Mesothelial cell of epicardium (in vitro differentiated cells): Measurements from ENCODE around the gene NDRG2. TPM values are rescaled to one million over a fixed set of nuclear protein-coding genes. Genes with fewer than 3 reads are reported as not detected.
A peak's percentile ranks its signal among the peaks of the same experiment; 100 is the strongest.

Experiments
- DNase-seq, 2 experiments: peaks; one replicate each; pipeline ENCODE4 v3.0.0; 2021; ENCODE audit warnings: low spot score in 2 of 2; ENCODE audit not compliant: unreplicated experiment in 2 of 2
- H3K27ac Mint-ChIP-seq: 2 replicates; pipeline ENCODE4 v1.8.0; 2021; ENCODE audit warnings: mixed read lengths
- H3K27me3 Mint-ChIP-seq: 2 replicates; pipeline ENCODE4 v1.8.0; 2021; ENCODE audit warnings: low read depth, mixed read lengths
- H3K36me3 Mint-ChIP-seq: 2 replicates; pipeline ENCODE4 v1.8.0; 2021; ENCODE audit warnings: mixed read lengths
- H3K4me1 Mint-ChIP-seq: 2 replicates; pipeline ENCODE4 v1.8.0; 2021; ENCODE audit warnings: mixed read lengths
- H3K4me3 Mint-ChIP-seq: 2 replicates; pipeline ENCODE4 v1.8.0; 2021; ENCODE audit warnings: mild to moderate bottlenecking, moderate library complexity, mixed read lengths
- H3K9me3 Mint-ChIP-seq: 2 replicates; pipeline ENCODE4 v1.8.0; 2021; ENCODE audit warnings: mixed read lengths
- CTCF ChIP-seq: fragments of 200-600 bp; sonication (generic); IDR thresholded peaks from one replicate; pipeline ENCODE4 v1.5.0; 2021; ENCODE audit warnings: antibody characterized with exemption; ENCODE audit not compliant: unreplicated experiment
- total RNA-seq: library from RNA; stranded (reverse); gene quantifications from 3 replicates; pipeline ENCODE4 v1.2.1, GENCODE V29; 2021

NDRG2 gene
- total RNA-seq, 1 donor from 2014 or later: 104 TPM

GRCh38 chr14:21053184-21054122 lies 28.6 kb upstream of the NDRG2 start:
- Mint-ChIP-seq H3K4me3 (no peak overlapping the region), H3K27ac (no peak overlapping the region), H3K9me3 (no peaks in the 10 kb centered on the region), H3K36me3 (no peaks in the 10 kb centered on the region), H3K27me3 (no peaks in the 10 kb centered on the region), H3K4me1 (peaks cover 11% of the 10 kb centered on the region)
- no peak for DNase-seq
- no peak for TF ChIP-seq CTCF

DNA sequence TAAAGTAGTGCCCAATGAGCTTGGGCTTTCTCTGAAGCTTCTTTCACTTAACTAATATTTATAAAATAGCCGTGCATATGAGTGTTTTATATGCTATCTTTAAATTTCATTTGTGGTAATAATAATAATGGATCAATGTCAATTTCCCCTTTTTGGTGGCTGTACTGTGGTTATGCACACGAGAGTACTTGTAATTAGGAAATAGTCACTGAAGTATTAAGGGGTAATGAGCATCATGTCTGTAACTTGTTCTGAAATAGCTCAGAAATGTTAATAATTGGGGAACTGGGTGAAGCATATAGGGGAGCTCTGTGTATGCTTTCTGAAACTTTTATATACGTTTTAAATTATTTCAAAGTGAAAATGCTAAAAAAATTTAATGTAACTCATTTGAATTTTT lies 25.7 kb upstream of the NDRG2 start:
- no peaks in the 10 kb centered on the region for H3K27me3 Mint-ChIP-seq
- H3K36me3 Mint-ChIP-seq: no peaks in the 10 kb centered on the region
- no peak overlapping the region for H3K27ac Mint-ChIP-seq
- peaks cover 7% of the 10 kb centered on the region for H3K4me1 Mint-ChIP-seq
- no peaks in the 10 kb centered on the region for H3K9me3 Mint-ChIP-seq
- no peak overlapping the region for H3K4me3 Mint-ChIP-seq
- no peak for TF ChIP-seq CTCF
- DNase-seq: no peak

DNA sequence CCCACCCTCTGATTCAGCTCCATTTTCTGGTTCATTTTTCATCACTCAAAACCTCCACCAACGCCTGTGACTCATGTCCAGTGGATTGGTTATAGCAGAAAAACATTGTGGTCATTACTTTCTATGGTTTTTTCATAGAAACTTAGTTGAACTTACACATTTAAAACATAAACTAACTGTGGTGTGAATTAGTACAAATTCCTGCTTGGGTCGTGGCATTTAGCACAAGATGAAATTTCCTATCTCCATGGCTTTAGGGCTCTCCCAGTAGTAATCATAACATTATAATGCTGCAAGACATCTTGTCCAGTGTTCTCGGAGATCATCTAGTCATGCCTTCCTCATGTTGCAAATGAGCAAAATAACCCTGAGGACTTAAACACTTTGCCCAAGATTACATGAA lies 24.4 kb upstream of the NDRG2 start:
- H3K4me3 Mint-ChIP-seq: no peak overlapping the region
- no peak for DNase-seq
- H3K27ac Mint-ChIP-seq: no peak overlapping the region

DNA sequence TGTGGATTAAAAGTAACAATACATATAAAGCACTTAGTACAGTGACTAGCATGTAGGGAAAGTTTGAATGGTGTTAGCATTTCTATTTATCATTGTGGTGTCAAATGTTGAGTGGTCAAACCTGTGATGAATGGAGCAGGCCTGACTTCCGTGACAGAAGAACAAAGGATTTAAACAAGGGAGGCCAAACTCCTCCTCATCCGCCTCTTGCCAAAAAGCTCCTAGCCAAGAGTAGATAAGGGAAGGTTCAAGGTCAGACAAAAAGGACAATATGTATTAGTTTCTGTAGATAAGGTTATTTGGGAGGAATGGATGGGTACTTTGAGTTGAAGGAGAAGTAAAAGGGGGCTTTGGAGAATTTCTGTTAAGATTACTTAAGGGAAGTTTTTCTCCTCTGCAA lies 23.8 kb upstream of the NDRG2 start:
- H3K27me3 Mint-ChIP-seq: no peaks in the 10 kb centered on the region
- TF ChIP-seq CTCF: no peak
- H3K27ac Mint-ChIP-seq: no peak overlapping the region
- DNase-seq: no peak
- H3K4me3 Mint-ChIP-seq: no peak overlapping the region
- peaks cover 12% of the 10 kb centered on the region for H3K4me1 Mint-ChIP-seq
- no peaks in the 10 kb centered on the region for H3K9me3 Mint-ChIP-seq
- H3K36me3 Mint-ChIP-seq: no peaks in the 10 kb centered on the region

More for the DNA sequence above, 24.4 kb upstream of the NDRG2 start:
- TF ChIP-seq CTCF: no peak
- Mint-ChIP-seq H3K36me3 (no peaks in the 10 kb centered on the region), H3K4me1 (peaks cover 9% of the 10 kb centered on the region), H3K9me3 (no peaks in the 10 kb centered on the region), H3K27me3 (no peaks in the 10 kb centered on the region)

DNA sequence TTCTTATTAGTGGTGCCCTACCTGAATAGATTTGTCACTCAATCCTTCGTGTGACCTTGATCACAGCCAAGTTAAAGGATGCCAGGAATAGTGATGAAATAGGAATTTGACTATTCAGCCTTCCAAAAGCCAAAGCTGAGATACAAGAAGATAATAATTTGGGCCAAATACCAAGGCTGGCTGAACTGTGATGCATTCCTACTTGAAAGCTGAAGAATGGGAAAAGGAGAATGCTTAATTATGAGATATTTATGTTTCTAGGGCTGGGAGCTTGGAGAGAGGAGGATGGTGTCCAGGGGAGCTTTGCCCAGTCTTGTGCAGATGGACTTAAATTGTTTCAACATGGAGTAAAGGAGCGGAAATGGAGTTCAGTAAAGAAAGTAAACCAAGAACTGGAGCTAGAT lies 22.5 kb upstream of the NDRG2 start:
- H3K4me3 Mint-ChIP-seq: no peak overlapping the region
- no peaks in the 10 kb centered on the region for H3K27me3 Mint-ChIP-seq
- no peaks in the 10 kb centered on the region for H3K9me3 Mint-ChIP-seq
- peaks cover 23% of the 10 kb centered on the region for H3K4me1 Mint-ChIP-seq
- H3K36me3 Mint-ChIP-seq: no peaks in the 10 kb centered on the region
- TF ChIP-seq CTCF: no peak
- H3K27ac Mint-ChIP-seq: peak overlapping the region; percentile 13
- no peak for DNase-seq
